DOHH2 (cell line): ENCODE results near the gene TNXB.
"Not testable (repeated sequence)": the region's sequence is repeated elsewhere in the genome, so short reads cannot be mapped to it uniquely, and the experiment has no call there.

Experiments used
- H3F3A ChIP-seq: fragments of 200-600 bp; sonication (generic), shearing (Covaris generic); 2 replicates; pipeline ENCODE4 v1.6.0; 2016; ENCODE audit warnings: antibody characterized with exemption, mild to moderate bottlenecking; ENCODE audit not compliant: control insufficient read depth, insufficient read depth
- H3K27ac ChIP-seq: fragments of 200-600 bp; sonication (generic); 2 replicates; pipeline ENCODE4 v1.5.1; 2014; ENCODE audit warnings: low read depth, mild to moderate bottlenecking, low read length, moderate library complexity
- H3K27me3 ChIP-seq: fragments of 200-600 bp; sonication (generic); 2 replicates; pipeline ENCODE4 v1.6.1; 2014; ENCODE audit warnings: mild to moderate bottlenecking, low read length, mixed read lengths; ENCODE audit not compliant: control insufficient read depth
- H3K36me3 ChIP-seq: fragments of 200-600 bp; sonication (generic); 2 replicates; pipeline ENCODE4 v1.6.1; 2014; ENCODE audit warnings: mild to moderate bottlenecking, low read length, moderate library complexity, mixed read lengths; ENCODE audit not compliant: control insufficient read depth
- H3K4me1 ChIP-seq: fragments of 200-600 bp; sonication (generic); 2 replicates; pipeline ENCODE4 v1.6.1; 2014; ENCODE audit warnings: mild to moderate bottlenecking, low read length, mixed read lengths; ENCODE audit not compliant: control insufficient read depth
- H3K4me2 ChIP-seq: fragments of 200-600 bp; sonication (generic); 2 replicates; pipeline ENCODE4 v1.6.0; 2014; ENCODE audit warnings: mild to moderate bottlenecking, low read length, moderate library complexity
- H3K4me3 ChIP-seq: fragments of 200-600 bp; sonication (generic); 2 replicates; pipeline ENCODE4 v1.5.1; 2014; ENCODE audit warnings: mild to moderate bottlenecking, low read length, mixed read lengths
- H3K79me2 ChIP-seq: fragments of 200-600 bp; sonication (generic); 2 replicates; pipeline ENCODE4 v1.6.1; 2014; ENCODE audit warnings: mild to moderate bottlenecking, low read length, mixed read lengths; ENCODE audit not compliant: control insufficient read depth
- H3K9me2 ChIP-seq: fragments of 200-600 bp; sonication (generic); replicated peaks from 2 replicates; pipeline ENCODE4 v1.6.1; 2014; ENCODE audit warnings: mild to moderate bottlenecking, low read length, mixed read lengths; ENCODE audit not compliant: control insufficient read depth
- H3K9me3 ChIP-seq: fragments of 200-600 bp; sonication (generic); 2 replicates; pipeline ENCODE4 v1.6.1; 2014; ENCODE audit warnings: antibody characterized with exemption, low read length, mixed read lengths; ENCODE audit not compliant: control insufficient read depth, insufficient read depth
- H4K20me1 ChIP-seq: fragments of 200-600 bp; sonication (generic); 2 replicates; pipeline ENCODE4 v1.6.0; 2014; ENCODE audit warnings: low read depth, mild to moderate bottlenecking, antibody characterized with exemption, low read length, moderate library complexity; ENCODE audit not compliant: control insufficient read depth, insufficient read depth

TNXB gene

GRCh38 chr6:32007086-32007485, 102.1 kb downstream of the TNXB start:
- not testable (repeated sequence) for H3K4me1 ChIP-seq, H3K27me3 ChIP-seq, H3K36me3 ChIP-seq, H3K4me3 ChIP-seq, H3K9me3 ChIP-seq, H3F3A ChIP-seq, H4K20me1 ChIP-seq, H3K9me2 ChIP-seq, H3K27ac ChIP-seq, H3K79me2 ChIP-seq, H3K4me2 ChIP-seq

GRCh38 chr6:32005991-32006529, 103.1 kb downstream of the TNXB start:
- not testable (repeated sequence) for H4K20me1 ChIP-seq, H3K4me1 ChIP-seq, H3K4me3 ChIP-seq, H3K36me3 ChIP-seq, H3K79me2 ChIP-seq, H3K9me3 ChIP-seq, H3K9me2 ChIP-seq, H3K4me2 ChIP-seq, H3K27me3 ChIP-seq, H3F3A ChIP-seq, H3K27ac ChIP-seq

DNA sequence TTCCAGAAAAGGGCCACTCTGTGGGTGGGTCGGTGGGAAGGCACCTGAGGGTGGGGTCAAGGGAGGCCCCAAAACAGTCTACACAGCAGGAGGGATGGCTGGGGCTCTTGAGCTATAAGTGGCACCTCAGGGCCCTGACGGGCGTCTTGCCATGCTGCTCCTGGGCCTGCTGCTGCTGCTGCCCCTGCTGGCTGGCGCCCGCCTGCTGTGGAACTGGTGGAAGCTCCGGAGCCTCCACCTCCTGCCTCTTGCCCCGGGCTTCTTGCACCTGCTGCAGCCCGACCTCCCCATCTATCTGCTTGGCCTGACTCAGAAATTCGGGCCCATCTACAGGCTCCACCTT, 103.6 kb downstream of the TNXB start:
- H3K36me3 ChIP-seq, H4K20me1 ChIP-seq, H3K4me2 ChIP-seq, H3K4me1 ChIP-seq, H3K4me3 ChIP-seq, H3K9me3 ChIP-seq, H3K79me2 ChIP-seq, H3K9me2 ChIP-seq, H3K27ac ChIP-seq, H3F3A ChIP-seq, H3K27me3 ChIP-seq: not testable (repeated sequence)

GRCh38 chr6:32004864-32005537, 104.1 kb downstream of the TNXB start:
- not testable (repeated sequence) for H3K36me3 ChIP-seq, H4K20me1 ChIP-seq, H3K4me3 ChIP-seq, H3K9me2 ChIP-seq, H3K4me2 ChIP-seq, H3F3A ChIP-seq, H3K79me2 ChIP-seq, H3K4me1 ChIP-seq, H3K27me3 ChIP-seq, H3K27ac ChIP-seq, H3K9me3 ChIP-seq

- H4K20me1 ChIP-seq, H3K9me3 ChIP-seq, H3K9me2 ChIP-seq, H3F3A ChIP-seq, H3K4me1 ChIP-seq, H3K36me3 ChIP-seq, H3K27ac ChIP-seq, H3K27me3 ChIP-seq, H3K79me2 ChIP-seq, H3K4me2 ChIP-seq, H3K4me3 ChIP-seq: not testable (repeated sequence)
These were observed 104.7 kb downstream of the TNXB start for GRCh38 chr6:32004393-32004792.

GRCh38 chr6:32003301-32003700, 105.8 kb downstream of the TNXB start:
- not testable (repeated sequence) for H3K4me1 ChIP-seq, H3F3A ChIP-seq

DNA sequence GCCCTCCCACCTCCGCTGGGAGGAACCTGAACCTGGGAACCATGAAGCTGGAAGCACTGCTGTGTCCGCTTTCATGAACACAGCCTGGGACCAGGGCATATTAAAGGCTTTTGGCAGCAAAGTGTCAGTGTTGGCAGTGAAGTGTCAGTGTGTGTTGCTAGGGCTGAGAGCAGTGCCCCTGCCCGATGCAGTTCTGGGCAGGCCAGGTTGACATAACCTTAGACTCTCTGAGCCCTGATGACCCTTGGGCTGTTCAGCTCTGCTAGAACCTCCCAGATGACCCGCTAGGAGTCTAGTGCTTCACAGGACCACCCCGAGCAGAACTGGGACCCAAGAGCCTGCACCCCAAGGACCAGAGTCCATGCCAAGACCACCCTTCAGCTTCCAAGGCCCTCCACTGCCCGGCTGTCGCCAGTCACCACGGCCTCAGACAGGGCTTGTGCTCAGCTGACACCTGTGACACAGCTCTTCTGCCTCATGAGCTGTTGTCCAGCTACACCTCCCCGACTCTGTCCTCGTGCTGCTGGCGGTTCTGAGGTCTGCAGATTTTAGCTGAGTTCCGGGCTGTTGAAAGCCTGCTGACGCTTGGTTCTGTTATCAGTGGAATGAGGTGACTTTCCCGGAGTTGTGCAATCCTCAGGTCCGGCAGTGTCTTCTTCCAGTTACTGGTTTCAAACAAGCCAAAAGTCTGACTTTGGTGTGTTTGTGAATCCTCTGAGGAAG, 106.4 kb downstream of the TNXB start:
- not testable (repeated sequence) for H3K27me3 ChIP-seq, H3K9me3 ChIP-seq, H3K4me3 ChIP-seq, H3K27ac ChIP-seq, H3F3A ChIP-seq, H3K4me1 ChIP-seq, H3K9me2 ChIP-seq, H3K36me3 ChIP-seq, H4K20me1 ChIP-seq, H3K79me2 ChIP-seq, H3K4me2 ChIP-seq

More at GRCh38 chr6:32003301-32003700, 105.8 kb downstream of the TNXB start:
- not testable (repeated sequence) for H4K20me1 ChIP-seq, H3K4me3 ChIP-seq, H3K36me3 ChIP-seq, H3K4me2 ChIP-seq, H3K27me3 ChIP-seq, H3K9me2 ChIP-seq, H3K9me3 ChIP-seq, H3K79me2 ChIP-seq, H3K27ac ChIP-seq

DNA sequence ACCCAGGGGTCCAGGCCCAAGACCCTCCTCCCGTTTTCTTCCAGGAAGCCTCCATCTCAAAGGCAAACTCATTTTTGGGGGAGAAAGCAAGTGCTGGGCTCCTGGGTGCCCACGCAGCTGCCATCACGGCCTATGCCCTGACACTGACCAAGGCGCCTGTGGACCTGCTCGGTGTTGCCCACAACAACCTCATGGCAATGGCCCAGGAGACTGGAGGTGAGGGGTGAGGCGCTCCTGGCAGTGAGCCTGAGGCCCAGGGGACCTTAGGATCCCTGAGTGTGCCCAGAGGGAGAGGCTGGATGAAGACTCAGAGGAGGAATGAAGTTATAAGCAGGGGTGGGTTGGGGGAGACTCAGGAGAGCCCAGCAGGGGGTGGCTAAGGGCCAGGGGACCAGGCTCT, 112.8 kb downstream of the TNXB start:
- not testable (repeated sequence) for H3K9me2 ChIP-seq, H3K4me1 ChIP-seq, H4K20me1 ChIP-seq, H3K36me3 ChIP-seq, H3K79me2 ChIP-seq, H3K9me3 ChIP-seq, H3K27ac ChIP-seq, H3F3A ChIP-seq, H3K4me2 ChIP-seq, H3K27me3 ChIP-seq, H3K4me3 ChIP-seq
